NCI-H2029 treated with DMSO at 0.1 percent for 48 hours (cell line): ENCODE data around the gene NINJ2.

Experiments used
- DNase-seq: peaks from one replicate; lab custom pipeline; 2025; lab: John Stamatoyannopoulos, UW

NINJ2 gene

GRCh38 chr12:673849-674248, 10.6 kb upstream of the NINJ2 start:
- DNase-seq = no peak

GRCh38 chr12:669576-669945, 6.3 kb upstream of the NINJ2 start:
- no peak for DNase-seq

- no peak for DNase-seq
Measured at GRCh38 chr12:668090-668481, 4.8 kb upstream of the NINJ2 start.

GRCh38 chr12:666766-667308, 3.6 kb upstream of the NINJ2 start:
- no peak for DNase-seq

- DNase-seq = no peak
Measured at GRCh38 chr12:666066-666465, 2.8 kb upstream of the NINJ2 start.

- no peak for DNase-seq
Measured at GRCh38 chr12:664779-665092, 1.5 kb upstream of the NINJ2 start.

- no peak for DNase-seq
Measured at GRCh38 chr12:664075-664778, 982 bp upstream of the NINJ2 start.

GRCh38 chr12:662566-663292, 516 bp downstream of the NINJ2 start:
- no peak for DNase-seq

- no peak for DNase-seq
Measured at GRCh38 chr12:661720-662486, 1.3 kb downstream of the NINJ2 start.

- DNase-seq = no peak
Measured at GRCh38 chr12:659090-659683, 4.1 kb downstream of the NINJ2 start.

- DNase-seq = no peak
Measured at GRCh38 chr12:650983-651382, 12.3 kb downstream of the NINJ2 start.

- no peak for DNase-seq
Measured at GRCh38 chr12:647385-648085, 15.7 kb downstream of the NINJ2 start.

- no peak for DNase-seq
Measured at GRCh38 chr12:646442-647384, 16.5 kb downstream of the NINJ2 start.

GRCh38 chr12:645563-646071, 17.6 kb downstream of the NINJ2 start:
- DNase-seq = no peak

GRCh38 chr12:644818-645552, 18.3 kb downstream of the NINJ2 start:
- no peak for DNase-seq

- no peak for DNase-seq
Measured at GRCh38 chr12:644303-644639, 19.0 kb downstream of the NINJ2 start.

- DNase-seq = no peak
Measured at GRCh38 chr12:643475-644302, 19.6 kb downstream of the NINJ2 start.

GRCh38 chr12:642633-643474, 20.4 kb downstream of the NINJ2 start:
- no peak for DNase-seq
